IPS-20b (cell line): ENCODE data around the gene LRRC4C.

Source experiments
- H3K27ac ChIP-seq: one replicate; pipeline ENCODE4 v1.5.1; 2013; ENCODE audit warnings: low read length
- H3K27me3 ChIP-seq: 2 replicates; pipeline ENCODE4 v1.6.1; 2013; ENCODE audit warnings: mild to moderate bottlenecking, low read length, inconsistent platforms; ENCODE audit not compliant: insufficient read depth
- H3K36me3 ChIP-seq: 2 replicates; pipeline ENCODE4 v1.6.1; 2013; ENCODE audit warnings: low read depth, mild to moderate bottlenecking, inconsistent platforms, low read length, moderate library complexity; ENCODE audit not compliant: insufficient read depth
- H3K4me1 ChIP-seq: 2 replicates; pipeline ENCODE4 v1.6.1; 2013; ENCODE audit warnings: mild to moderate bottlenecking, control low read depth, inconsistent platforms, low read length, moderate library complexity; ENCODE audit not compliant: insufficient read depth
- H3K4me3 ChIP-seq: 2 replicates; pipeline ENCODE4 v1.5.1; 2013; ENCODE audit warnings: mild to moderate bottlenecking, low read length, inconsistent platforms
- H3K9ac ChIP-seq: 2 replicates; pipeline ENCODE4 v1.6.1; 2013; ENCODE audit warnings: low read depth, mild to moderate bottlenecking, inconsistent platforms, low read length, moderate library complexity
- H3K9me3 ChIP-seq: 2 replicates; pipeline ENCODE4 v1.6.1; 2013; ENCODE audit warnings: mild to moderate bottlenecking, low read depth, low read length, inconsistent platforms; ENCODE audit not compliant: insufficient read depth

The LRRC4C gene

DNA sequence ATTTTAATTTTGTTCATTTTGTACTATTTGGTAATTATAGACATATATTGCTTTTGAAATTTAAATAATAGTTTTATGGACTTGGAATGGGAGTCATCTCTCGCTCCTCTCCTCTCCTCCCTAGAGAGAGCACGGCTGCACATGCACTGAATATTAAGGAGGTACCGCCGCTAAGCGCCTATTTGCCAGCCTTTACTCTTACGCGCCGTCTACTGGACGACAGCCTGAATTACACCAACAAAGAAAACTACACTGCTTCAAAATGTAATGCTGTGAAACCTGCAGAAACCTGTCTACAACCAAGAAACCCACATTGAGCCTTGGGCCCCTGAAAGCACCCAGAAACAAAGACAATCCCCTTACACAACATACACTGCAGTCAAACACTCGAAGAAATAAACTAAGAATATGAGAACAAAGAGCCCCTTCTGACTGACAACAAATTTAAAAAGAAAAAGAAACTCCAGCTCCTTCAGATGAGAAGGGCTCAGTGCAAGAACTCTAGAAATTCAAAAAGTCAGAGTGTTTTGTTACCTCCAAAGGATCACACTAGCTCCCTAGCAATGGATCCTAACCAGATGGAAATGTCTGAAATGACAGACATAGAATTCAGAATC, 737.2 kb downstream of the LRRC4C start:
- Histone ChIP-seq H3K9me3 (no peaks in the 10 kb centered on the region), H3K4me3 (no peak overlapping the region), H3K27me3 (no peaks in the 10 kb centered on the region), H3K36me3 (no peaks in the 10 kb centered on the region), H3K9ac (no peak overlapping the region), H3K4me1 (no peaks in the 10 kb centered on the region), H3K27ac (no peak overlapping the region)

DNA sequence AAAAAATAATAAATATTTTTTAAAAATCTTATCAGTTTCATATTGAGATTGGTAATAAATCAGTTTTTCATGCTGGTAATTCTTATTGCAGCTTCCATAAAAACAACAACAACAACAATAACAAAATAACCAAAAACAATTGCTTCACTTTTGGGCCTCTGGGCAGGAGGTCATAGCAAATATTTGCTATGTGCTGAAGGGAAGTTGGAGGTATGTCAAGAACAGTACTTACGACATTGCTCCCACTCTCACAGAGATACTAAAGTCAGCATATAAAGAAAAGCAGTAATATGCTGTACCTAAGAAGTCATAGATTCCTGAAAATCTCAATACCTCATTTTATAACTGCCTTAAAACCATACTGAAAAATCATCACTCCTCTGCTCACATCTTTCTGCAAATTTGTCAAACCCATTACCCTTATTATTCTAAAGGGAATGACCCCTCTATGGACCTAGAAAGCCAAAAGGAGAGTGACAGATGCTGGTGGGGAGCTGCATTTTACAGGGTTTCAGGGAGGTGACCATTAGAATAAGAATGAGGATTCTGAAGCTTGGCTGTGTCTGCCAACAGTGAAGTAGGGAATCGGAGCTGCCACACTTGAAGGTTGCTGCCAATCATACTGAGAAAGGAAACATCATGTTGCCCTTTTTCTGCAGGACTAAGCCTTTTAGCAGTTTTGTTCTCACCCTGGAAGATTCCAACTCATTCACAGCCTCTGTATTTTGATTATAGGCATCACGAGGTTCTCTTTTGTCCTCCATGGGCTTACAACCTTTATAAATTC, 742.9 kb downstream of the LRRC4C start:
- Histone ChIP-seq H3K9ac (no peak overlapping the region), H3K27me3 (no peaks in the 10 kb centered on the region), H3K9me3 (no peaks in the 10 kb centered on the region), H3K27ac (no peak overlapping the region), H3K36me3 (no peaks in the 10 kb centered on the region), H3K4me3 (no peak overlapping the region), H3K4me1 (peaks cover 4% of the 10 kb centered on the region; the same call in 1 of the 2 replicates)

GRCh38 chr11:40713083-40713482, 746.4 kb downstream of the LRRC4C start:
- Histone ChIP-seq H3K27me3 (no peaks in the 10 kb centered on the region), H3K9ac (no peak overlapping the region), H3K36me3 (no peaks in the 10 kb centered on the region), H3K4me3 (no peak overlapping the region), H3K4me1 (peaks cover 4% of the 10 kb centered on the region; the same call in 1 of the 2 replicates), H3K9me3 (peaks cover 6% of the 10 kb centered on the region; the same call in 1 of the 2 replicates), H3K27ac (no peak overlapping the region)

DNA sequence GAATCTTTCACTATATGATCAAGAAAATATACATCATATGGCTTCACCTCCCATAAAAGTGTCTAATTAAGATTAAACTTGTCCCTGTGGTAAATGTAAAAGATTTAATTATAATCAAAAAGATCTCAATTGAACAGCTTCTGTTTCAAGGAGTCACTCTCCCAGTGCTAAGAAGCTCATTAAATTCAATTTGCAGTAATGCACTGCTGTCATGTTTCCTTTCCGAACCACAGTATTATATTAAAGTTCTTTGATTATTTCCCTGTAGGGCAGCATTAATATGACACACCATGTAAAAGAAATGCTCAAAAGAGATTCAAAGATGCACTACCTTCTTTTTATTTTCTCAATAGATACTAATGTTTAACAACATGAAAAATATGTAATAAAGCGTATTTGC, 758.4 kb downstream of the LRRC4C start:
- Histone ChIP-seq H3K27ac (no peak overlapping the region), H3K9ac (no peak overlapping the region), H3K27me3 (no peaks in the 10 kb centered on the region), H3K4me3 (no peak overlapping the region), H3K36me3 (no peaks in the 10 kb centered on the region), H3K9me3 (no peaks in the 10 kb centered on the region), H3K4me1 (no peaks in the 10 kb centered on the region)

- no peak overlapping the region for H3K27ac ChIP-seq
- H3K27me3 ChIP-seq = no peaks in the 10 kb centered on the region
- H3K9ac ChIP-seq = no peak overlapping the region
- H3K36me3 ChIP-seq = no peaks in the 10 kb centered on the region
- no peaks in the 10 kb centered on the region for H3K9me3 ChIP-seq
- H3K4me1 ChIP-seq = peaks cover 19% of the 10 kb centered on the region
- no peak overlapping the region for H3K4me3 ChIP-seq
These were observed 769.6 kb downstream of the LRRC4C start for GRCh38 chr11:40689823-40690222.

- Histone ChIP-seq H3K9ac (no peak overlapping the region), H3K9me3 (no peaks in the 10 kb centered on the region), H3K27ac (no peak overlapping the region), H3K4me1 (peaks cover 15% of the 10 kb centered on the region), H3K36me3 (no peaks in the 10 kb centered on the region), H3K27me3 (no peaks in the 10 kb centered on the region), H3K4me3 (no peak overlapping the region)
These were observed 771.1 kb downstream of the LRRC4C start for GRCh38 chr11:40688369-40688768.

- Histone ChIP-seq H3K4me3 (no peak overlapping the region), H3K9ac (no peak overlapping the region), H3K27ac (no peak overlapping the region), H3K27me3 (no peaks in the 10 kb centered on the region), H3K4me1 (peaks cover 5% of the 10 kb centered on the region; the same call in 1 of the 2 replicates), H3K9me3 (no peaks in the 10 kb centered on the region), H3K36me3 (no peaks in the 10 kb centered on the region)
These were observed 772.7 kb downstream of the LRRC4C start for GRCh38 chr11:40686765-40687164.

DNA sequence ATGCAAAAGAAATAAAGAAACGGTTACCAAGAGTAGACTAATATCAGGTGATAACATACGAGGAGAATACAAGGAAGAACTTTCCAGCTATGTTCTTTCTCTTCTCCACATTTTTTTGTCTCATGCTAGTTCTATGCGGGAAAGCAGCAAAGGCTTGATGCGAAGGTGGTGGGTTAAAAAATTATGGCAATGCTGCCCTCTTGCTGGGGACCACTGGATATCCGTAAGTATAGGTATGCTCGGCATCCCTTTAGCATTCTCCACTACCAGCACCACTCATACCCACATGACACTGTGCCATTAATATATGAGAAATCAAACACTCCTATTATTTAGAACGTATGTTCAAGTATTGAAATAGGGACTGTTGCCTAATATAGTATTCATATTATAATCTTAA, 776.4 kb downstream of the LRRC4C start:
- Histone ChIP-seq H3K27ac (no peak overlapping the region), H3K9ac (no peak overlapping the region), H3K4me1 (peaks cover 3% of the 10 kb centered on the region; the same call in 1 of the 2 replicates), H3K36me3 (no peaks in the 10 kb centered on the region), H3K27me3 (no peaks in the 10 kb centered on the region), H3K4me3 (no peak overlapping the region), H3K9me3 (no peaks in the 10 kb centered on the region)

- Histone ChIP-seq H3K4me3 (no peak overlapping the region), H3K27ac (no peak overlapping the region), H3K9me3 (no peaks in the 10 kb centered on the region), H3K36me3 (no peaks in the 10 kb centered on the region), H3K9ac (no peak overlapping the region), H3K4me1 (peaks cover 3% of the 10 kb centered on the region; the same call in 1 of the 2 replicates), H3K27me3 (no peaks in the 10 kb centered on the region)
These were observed 780.2 kb downstream of the LRRC4C start for GRCh38 chr11:40679276-40679675.

DNA sequence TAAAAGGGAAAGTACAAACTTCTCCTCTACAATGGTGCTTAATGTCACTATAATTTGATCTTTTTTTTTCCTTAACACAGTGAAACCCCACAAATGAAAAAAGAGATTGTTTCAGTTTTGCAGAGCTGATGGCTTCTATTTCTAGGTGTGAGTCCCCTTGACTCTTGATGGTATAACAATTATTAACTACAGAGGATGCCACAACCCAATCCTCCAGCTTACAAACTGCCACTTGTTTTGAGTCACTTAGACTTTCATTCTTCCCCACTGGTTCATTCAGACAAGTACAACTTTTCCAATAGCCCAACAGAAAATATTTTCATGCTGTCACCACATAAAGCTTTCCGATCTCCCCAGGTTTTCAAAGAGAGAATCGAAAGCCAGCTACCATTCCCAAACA, 812.2 kb downstream of the LRRC4C start:
- H3K4me1 ChIP-seq = peaks cover 10% of the 10 kb centered on the region; the same call in 1 of the 2 replicates
- no peak overlapping the region for H3K4me3 ChIP-seq
- no peaks in the 10 kb centered on the region for H3K27me3 ChIP-seq
- no peak overlapping the region for H3K27ac ChIP-seq
- no peaks in the 10 kb centered on the region for H3K36me3 ChIP-seq
- H3K9me3 ChIP-seq = peaks cover 16% of the 10 kb centered on the region
- no peak overlapping the region for H3K9ac ChIP-seq

DNA sequence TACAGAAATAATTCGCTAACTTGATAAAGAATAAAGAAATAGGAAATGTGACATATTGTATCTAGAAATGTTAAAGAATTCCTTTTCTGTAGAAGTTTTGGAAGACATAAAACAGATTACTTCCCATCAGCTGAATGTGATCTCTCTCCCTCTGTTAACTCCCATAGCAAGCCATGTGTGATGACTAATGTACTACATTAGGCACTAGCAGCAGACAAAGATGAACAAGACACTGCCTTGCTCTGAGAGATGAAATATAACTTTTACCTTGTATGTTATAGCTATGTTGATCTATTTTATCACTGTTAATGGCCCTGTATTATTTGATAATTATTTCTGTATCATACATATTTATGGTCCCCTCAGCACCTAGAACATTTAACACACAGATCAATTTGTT, 817.2 kb downstream of the LRRC4C start:
- Histone ChIP-seq H3K27me3 (no peaks in the 10 kb centered on the region), H3K4me1 (peaks cover 10% of the 10 kb centered on the region; the same call in 1 of the 2 replicates), H3K9me3 (no peaks in the 10 kb centered on the region), H3K4me3 (no peak overlapping the region), H3K36me3 (no peaks in the 10 kb centered on the region), H3K27ac (no peak overlapping the region), H3K9ac (no peak overlapping the region)

DNA sequence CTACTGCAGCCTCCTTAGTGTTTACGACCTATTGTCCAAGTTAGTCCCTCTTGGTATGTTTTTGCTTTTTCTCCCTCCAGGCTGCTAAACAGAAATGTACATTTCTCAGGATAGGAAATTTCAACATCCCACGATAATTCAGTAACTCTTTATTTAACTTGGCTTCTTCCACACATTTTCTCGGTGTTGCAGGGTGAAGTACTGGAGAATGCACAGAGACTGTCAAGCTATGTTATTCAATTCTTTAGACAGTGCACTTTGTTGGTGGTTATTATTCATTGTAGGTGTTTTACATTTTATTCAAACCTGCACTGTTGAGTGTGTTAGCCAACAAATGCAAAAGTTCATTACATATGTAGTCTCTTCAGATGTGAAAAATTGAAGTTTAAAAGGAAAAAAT, 839.8 kb downstream of the LRRC4C start:
- no peaks in the 10 kb centered on the region for H3K27me3 ChIP-seq
- H3K4me1 ChIP-seq = no peaks in the 10 kb centered on the region
- no peak overlapping the region for H3K27ac ChIP-seq
- no peak overlapping the region for H3K4me3 ChIP-seq
- no peak overlapping the region for H3K9ac ChIP-seq
- no peaks in the 10 kb centered on the region for H3K9me3 ChIP-seq
- no peaks in the 10 kb centered on the region for H3K36me3 ChIP-seq
